Measurements from ENCODE around the gene TMEM184B.

GRCh38 chr22:38273135-38273826 is 471 bp upstream of the TMEM184B start:
- TF ChIP-seq CTCF (conservative IDR thresholded peaks at IDR 0.05) (no peak), ZFX (IDR thresholded peaks at IDR 0.05) (no peak)
